ENCODE measurements around the gene CENPO.

DNA sequence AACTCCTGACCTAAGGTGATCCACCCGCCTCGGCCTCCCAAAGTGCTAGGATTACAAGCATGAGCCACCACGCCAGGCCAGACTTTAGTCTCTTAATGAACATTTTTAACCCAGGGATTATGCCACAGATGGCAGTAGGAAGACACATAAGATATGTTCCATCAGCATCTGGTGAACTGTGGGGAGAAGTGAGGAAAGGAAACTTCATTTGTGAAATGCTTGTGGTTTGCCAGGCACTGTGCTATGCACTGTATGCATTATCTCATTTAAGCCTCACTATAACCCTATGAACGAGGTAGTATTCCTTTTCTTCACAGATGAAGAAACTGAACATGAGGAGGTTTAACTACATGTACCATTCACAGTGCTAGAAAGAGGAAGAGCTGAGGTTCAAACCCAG, 29.4 kb upstream of the CENPO start:
- no peak for TF ChIP-seq SUZ12 (IDR thresholded peaks at IDR 0.05; ENCODE audit: extremely low read depth, insufficient read depth, insufficient read length)
- TF ChIP-seq ZNF274 (IDR thresholded peaks at IDR 0.05; ENCODE audit: low read depth, low read length), result no peak
